Esophagus squamous epithelium (tissue), 5 donors: ENCODE results near the gene FAM107A. TPM values are rescaled to one million over a fixed set of nuclear protein-coding genes. Genes with fewer than 3 reads are reported as not detected.
A peak's percentile ranks its signal among the peaks of the same experiment; 100 is the strongest.

Experiments used
- DNase-seq: peaks from one replicate; lab custom pipeline; 2025; lab: John Stamatoyannopoulos, UW
- H3K27ac ChIP-seq, 4 donors: fragments of 200-600 bp; sonication (generic); one replicate each; pipeline ENCODE4 v1.5.1; 2016 to 2019; ENCODE audit warnings: mild to moderate bottlenecking in 1 of 4
- H3K27me3 ChIP-seq, 4 donors: fragments of 200-600 bp; sonication (generic); 1 replicate in 3 of 4; 2 replicates in 1 of 4; pipeline versions ENCODE4 v1.5.1 to v1.6.0; 2017 to 2021; ENCODE audit warnings: antibody characterized with exemption in 1 of 4
- H3K36me3 ChIP-seq, 3 donors: fragments of 200-600 bp; sonication (generic); one replicate each; pipeline ENCODE4 v1.5.1; 2016 to 2019
- H3K4me1 ChIP-seq, 3 donors: fragments of 200-600 bp; sonication (generic); one replicate each; pipeline ENCODE4 v1.5.1; 2017 to 2019
- H3K4me3 ChIP-seq, 4 donors: fragments of 200-600 bp; sonication (generic); 1 replicate in 3 of 4; 2 replicates in 1 of 4; pipeline ENCODE4 v1.5.1; 2016 to 2019; ENCODE audit warnings: mild to moderate bottlenecking in 2 of 4, moderate library complexity in 1 of 4
- H3K9me3 ChIP-seq, 3 donors: fragments of 200-600 bp; sonication (generic); one replicate each; pipeline ENCODE4 v1.5.1; 2016 to 2019
- CTCF ChIP-seq, 6 experiments: fragments of 450-650 bp in 4 of 6; fragments of 200-600 bp in 2 of 6; sonication (generic) in 2 of 6; IDR thresholded peaks; one replicate each; pipeline ENCODE4 v1.5.1; 2016 to 2019; ENCODE audit warnings: antibody characterized with exemption in 6 of 6, mild to moderate bottlenecking in 4 of 6, moderate library complexity in 4 of 6
- POLR2A ChIP-seq, 4 donors: fragments of 450-650 bp; IDR thresholded peaks; one replicate each; pipeline ENCODE4 v1.6.1; 2017; ENCODE audit warnings: antibody characterized with exemption in 4 of 4, mild to moderate bottlenecking in 4 of 4, moderate library complexity in 3 of 4
- WGBS, 2 donors: methylation state at CpG; one replicate each; pipeline ENCODE4 v1.1.5; 2018; 5-methylcytosine and 5-hydroxymethylcytosine counted together
- intact Hi-C: fragments of 100-400 bp; cut with DNase I; formaldehyde crosslinking; loops from one replicate; pipeline ENCODE4 v1.15.0; 2022
- total RNA-seq, 4 donors: library from RNA; depleted of rRNA; stranded (reverse); fragments of >200 nt; gene quantifications; one replicate each; pipeline ENCODE4 v1.1.0, GENCODE V29; 2016
- donor health status: DM: yes; HTN: yes; CAD: no.

FAM107A gene
- total RNA-seq, 4 donors from 2014 or later, result 3.9 to 78.6 (median 10.8) TPM

DNA sequence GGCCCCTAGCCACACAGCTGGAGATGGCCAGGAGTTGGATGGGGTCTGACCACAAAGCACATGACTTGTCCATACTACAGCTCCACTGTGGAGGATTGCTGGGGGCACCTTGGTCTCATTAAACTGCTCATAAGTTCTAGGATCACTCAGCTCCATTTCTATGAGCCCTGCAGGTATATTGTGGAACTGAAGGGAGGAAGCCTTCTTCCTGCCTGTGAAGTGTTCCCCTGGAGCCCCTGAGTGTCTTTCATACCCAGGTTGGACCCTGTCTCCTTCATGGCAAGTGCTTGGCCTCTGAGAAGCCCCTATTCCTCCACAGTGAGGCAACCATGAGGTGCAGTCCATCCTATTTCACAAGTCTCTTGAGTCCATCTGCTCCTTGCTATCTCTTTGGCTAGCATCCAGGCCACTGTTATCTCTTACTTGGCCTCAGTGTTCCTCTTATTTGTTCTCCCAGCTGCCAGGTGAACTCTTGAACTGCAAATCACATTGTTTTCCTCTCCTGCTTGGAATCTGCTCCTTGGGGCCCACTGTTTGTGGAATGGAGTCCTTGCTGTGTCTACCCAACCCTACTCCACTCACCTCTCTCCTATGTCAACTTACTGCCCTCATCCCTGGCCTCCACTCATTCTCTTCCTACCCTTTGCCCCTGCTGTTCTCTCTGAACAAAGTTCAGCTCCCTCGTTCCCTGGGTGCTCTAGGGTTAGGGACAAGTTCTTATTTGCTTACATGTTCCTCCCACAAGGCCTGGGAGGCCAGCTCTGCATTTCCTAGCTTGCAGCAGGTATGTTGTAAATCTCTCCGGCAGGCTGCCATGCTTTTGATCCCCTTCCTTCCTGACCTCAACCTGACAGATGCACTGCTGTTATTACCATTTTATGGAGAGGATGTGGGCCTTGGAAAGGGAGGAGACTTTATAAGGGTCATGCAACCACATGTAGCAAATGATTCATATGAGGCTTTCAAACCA is 41.4 kb downstream of the FAM107A start:
- 7 to 13% methylated on average over 2 of the region's 2 CpGs for WGBS, 2 donors
- no peak for TF ChIP-seq CTCF (IDR thresholded peaks at IDR 0.05)
- TF ChIP-seq POLR2A (IDR thresholded peaks at IDR 0.05), result no peak
- Histone ChIP-seq H3K36me3 (peaks cover 0 to 36% (median 0%) of the 10 kb centered on the region in 3 donors), H3K27me3 (no peaks in the 10 kb centered on the region), H3K4me3 (peak overlapping the region in 2 of 4 donors; percentile 30 to 56), H3K27ac (peak overlapping the region in 3 of 4 donors; percentile 73 to 88 (median 81)), H3K4me1 (peaks cover 23 to 53% (median 37%) of the 10 kb centered on the region in 3 donors), H3K9me3 (no peaks in the 10 kb centered on the region)
- DNase-seq, result no peak
- intact Hi-C loops, result no loop called here

DNA sequence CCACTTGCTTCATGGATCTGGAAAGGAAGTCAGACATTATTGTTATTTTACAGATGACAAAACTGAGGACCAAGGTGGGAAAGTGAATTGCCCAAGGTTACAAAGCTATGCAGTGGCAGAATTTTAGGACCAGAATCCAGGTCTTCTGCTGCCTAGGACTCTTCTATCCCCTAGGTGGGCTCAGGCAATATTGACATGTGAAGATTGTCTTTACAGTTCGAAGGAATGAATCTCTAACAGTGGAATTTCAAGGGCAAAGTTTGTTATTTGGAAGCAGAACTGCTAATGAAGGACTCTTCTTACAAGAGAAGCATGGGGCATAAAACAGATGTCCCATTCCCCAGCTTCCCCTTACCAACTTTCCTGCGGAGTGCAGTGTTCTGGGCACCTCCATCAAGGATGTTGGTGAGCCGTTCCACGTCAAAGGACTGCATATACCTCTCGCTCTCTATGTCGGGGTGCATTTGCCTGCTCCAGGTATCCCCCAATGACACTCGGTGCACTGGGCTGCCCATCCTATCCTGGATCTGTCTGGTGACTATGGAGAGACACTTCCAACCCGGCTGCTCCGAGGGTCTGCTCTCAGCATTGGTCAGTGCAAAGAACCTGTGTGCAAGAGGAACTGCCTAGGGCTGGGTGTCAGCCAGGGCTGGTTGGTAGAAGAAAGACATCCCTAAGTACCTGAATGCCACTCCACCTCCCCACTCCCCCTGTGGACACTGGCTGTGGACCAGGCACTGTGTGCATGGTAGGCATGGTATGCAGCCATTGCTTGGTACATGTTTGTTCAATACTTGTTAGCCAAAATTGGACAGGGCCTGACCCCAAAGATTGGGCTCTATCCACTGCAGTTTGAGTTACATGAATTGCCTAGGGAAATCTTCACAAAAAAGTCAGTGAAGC is 42.3 kb downstream of the FAM107A start:
- 82 to 92% methylated on average over 8 of the region's 9 CpGs for WGBS, 2 donors
- DNase-seq, result no peak
- peaks cover 23 to 53% (median 37%) of the 10 kb centered on the region in 3 donors for H3K4me1 ChIP-seq
- no peak overlapping the region for H3K27ac ChIP-seq
- intact Hi-C loops, result loop anchor here (5.0 kb wide), 2 partner anchors 43 to 218 kb away; partner anchors contain the start of gene KCTD6
- H3K4me3 ChIP-seq, result no peak overlapping the region
- peaks cover 0 to 38% (median 4%) of the 10 kb centered on the region in 3 donors for H3K36me3 ChIP-seq
- H3K9me3 ChIP-seq, result no peaks in the 10 kb centered on the region
- H3K27me3 ChIP-seq, result no peaks in the 10 kb centered on the region
- TF ChIP-seq CTCF (IDR thresholded peaks at IDR 0.05), result no peak
- TF ChIP-seq POLR2A (IDR thresholded peaks at IDR 0.05), result no peak

GRCh38 chr3:58532794-58533220 is 44.4 kb downstream of the FAM107A start:
- TF ChIP-seq POLR2A (IDR thresholded peaks at IDR 0.05) (no peak), CTCF (IDR thresholded peaks at IDR 0.05) (peak; percentile 83 to 97 (median 94))
- Histone ChIP-seq H3K4me1 (peaks cover 27 to 65% (median 40%) of the 10 kb centered on the region in 3 donors), H3K27me3 (no peaks in the 10 kb centered on the region), H3K36me3 (peaks cover 0 to 38% (median 5%) of the 10 kb centered on the region in 3 donors), H3K9me3 (no peaks in the 10 kb centered on the region), H3K27ac (no peak overlapping the region), H3K4me3 (no peak overlapping the region)
- intact Hi-C loops, result loop anchor here (5.0 kb wide), 2 partner anchors 41 to 216 kb away; partner anchors contain the start of gene KCTD6
- WGBS, 2 donors, result 27 to 44% methylated on average over 5 to 7 of the region's 11 CpGs
- no peak for DNase-seq

DNA sequence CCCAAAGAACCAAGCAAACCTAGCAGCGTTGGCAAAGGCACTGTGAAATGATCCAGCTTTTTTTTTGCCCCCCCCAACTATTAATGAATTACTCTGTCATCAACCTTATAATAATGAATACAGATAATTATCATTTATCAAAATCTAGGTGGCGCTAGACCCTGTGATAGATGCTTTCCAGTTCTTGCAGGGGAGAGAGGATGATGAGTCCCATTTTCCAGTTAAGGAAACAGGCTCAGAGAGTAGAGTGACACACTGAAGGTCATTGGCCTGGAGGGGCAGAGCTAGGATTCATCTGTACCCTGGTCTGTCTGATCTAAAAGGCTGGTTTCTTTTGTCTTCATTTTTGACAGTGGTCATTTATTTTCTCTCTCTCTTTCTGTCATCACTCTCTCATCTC is 45.2 kb downstream of the FAM107A start:
- Histone ChIP-seq H3K4me1 (peaks cover 19 to 63% (median 32%) of the 10 kb centered on the region in 3 donors), H3K36me3 (peaks cover 0 to 39% (median 5%) of the 10 kb centered on the region in 3 donors), H3K27me3 (no peaks in the 10 kb centered on the region), H3K27ac (no peak overlapping the region), H3K4me3 (no peak overlapping the region), H3K9me3 (no peaks in the 10 kb centered on the region)
- WGBS, 2 donors, result 76 to 88% methylated on average over 2 of the region's 2 CpGs
- TF ChIP-seq CTCF (IDR thresholded peaks at IDR 0.05) (peak in 1 of 6 experiments; percentile 17), POLR2A (IDR thresholded peaks at IDR 0.05) (no peak)
- no peak for DNase-seq
- intact Hi-C loops, result loop anchor here (5.0 kb wide), 2 partner anchors 40 to 215 kb away; partner anchors contain the start of gene KCTD6
